Measurements from ENCODE around the gene CDKAL1.
"Not testable (repeated sequence)": the region's sequence is repeated elsewhere in the genome, so short reads cannot be mapped to it uniquely, and the experiment has no call there.

The CDKAL1 gene

GRCh38 chr6:21159465-21159864 lies 625.2 kb downstream of the CDKAL1 start:
- no peak for DNase-seq

DNA sequence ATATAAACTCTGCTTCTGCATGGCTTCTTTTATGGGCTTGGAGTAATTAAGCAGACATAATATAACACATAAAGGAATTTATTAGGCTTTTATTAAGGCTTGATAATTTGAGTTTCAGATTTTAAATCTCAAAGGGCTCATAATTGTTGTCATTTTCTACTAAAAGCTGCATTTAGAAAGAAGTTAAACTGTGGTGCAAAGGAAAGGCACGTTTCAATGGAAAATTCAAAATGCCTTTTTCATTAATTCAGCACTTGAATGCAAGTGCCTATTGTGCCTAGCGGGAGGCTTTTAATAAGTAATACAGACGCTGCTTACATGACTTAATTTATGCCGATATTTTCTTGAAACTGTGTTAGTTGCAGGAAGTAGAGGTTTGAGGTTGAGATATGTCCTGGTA lies 627.5 kb downstream of the CDKAL1 start:
- DNase-seq, result no peak

DNA sequence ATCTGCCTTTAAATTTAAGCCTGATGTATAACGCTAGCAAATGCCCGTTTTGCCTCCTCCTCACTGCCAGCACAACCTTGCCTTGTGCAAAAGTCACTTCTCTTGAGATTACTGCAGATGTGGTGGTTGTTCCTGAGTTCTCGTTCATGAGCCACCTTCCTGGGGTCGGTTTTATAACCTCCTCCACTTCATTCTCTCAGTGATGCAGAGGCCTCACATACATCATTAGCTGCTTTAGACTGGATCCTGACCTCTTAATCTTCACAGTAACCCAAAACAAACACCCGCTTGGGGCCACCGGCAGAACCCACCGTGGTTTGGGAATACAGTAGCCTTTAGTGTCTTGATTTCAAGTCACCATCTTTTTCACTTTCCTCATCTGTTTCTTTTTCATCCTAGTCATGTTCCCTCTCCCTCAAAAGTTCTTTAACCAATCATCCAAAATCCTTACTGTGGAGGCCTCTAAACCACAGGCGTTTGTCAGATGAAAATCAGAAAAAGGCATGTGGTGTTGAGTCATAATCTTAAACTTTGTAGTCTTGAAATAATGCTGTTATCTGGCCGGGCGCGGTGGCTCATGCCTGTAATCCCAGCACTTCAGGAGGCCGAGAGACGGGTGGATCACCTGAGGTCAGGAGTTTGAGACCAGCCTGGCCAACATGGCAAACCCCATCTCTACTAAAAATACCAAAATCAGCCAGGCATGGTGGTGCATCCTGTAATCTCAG lies 629.0 kb downstream of the CDKAL1 start:
- peak; percentile 26 for DNase-seq

DNA sequence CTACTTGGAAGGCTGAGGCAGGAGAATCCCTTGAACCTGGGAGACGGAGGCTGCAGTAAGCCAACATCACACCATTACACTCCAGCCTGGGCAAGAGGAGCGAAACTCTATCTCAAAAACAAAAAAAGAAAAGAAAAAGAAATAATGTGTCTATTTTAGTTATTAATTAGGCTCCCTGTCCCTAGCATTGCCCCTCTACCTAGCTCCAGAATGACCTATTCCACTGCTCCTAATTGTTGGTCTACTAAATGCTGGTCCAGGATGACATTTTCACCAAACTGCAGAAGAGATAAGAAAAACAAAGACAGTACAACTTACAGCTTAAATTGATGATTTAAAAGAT lies 629.6 kb downstream of the CDKAL1 start:
- DNase-seq, result no peak

- no peak for DNase-seq
Observed at GRCh38 chr6:21164768-21165326, 630.6 kb downstream of the CDKAL1 start.

GRCh38 chr6:21166754-21167153 lies 632.5 kb downstream of the CDKAL1 start:
- no peak for DNase-seq

DNA sequence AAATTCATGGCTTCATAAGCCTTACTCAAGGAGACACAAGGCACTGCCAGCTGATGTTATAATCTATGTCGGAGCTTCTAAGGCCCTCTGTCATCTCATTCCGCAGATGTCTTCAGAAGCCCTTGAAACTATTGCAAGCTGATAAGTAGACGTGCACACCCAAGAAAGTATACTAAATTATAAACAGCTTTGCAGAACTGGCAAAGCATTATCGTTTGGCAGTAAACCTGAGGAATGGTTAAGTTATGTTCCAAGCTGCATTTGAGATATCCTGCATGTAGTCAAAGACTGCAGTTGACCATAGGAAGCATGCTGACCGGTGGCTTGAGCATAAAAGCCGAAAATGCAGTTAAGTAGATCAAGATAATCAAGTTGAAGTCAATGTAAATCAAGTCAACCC lies 633.5 kb downstream of the CDKAL1 start:
- DNase-seq, result no peak

GRCh38 chr6:21171801-21172200 lies 637.5 kb downstream of the CDKAL1 start:
- DNase-seq, result no peak

DNA sequence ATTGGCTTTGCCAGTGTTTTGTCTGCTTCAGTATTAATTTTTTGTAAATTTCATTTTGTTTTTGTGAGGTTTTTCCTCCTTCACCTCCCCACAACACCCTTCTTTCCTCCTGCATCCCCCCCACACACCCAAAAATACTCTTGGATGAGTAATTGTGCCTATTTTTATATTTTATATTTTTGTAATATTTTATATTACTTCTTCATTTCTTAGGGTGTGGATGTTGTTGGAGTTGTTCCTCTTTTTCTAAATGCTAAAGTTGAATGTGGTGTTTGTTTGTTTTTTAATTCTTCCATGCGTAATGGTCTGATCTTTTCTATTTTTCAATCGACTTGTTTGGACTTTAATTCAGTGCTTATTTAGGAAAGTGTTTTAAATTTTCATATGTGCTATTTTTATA lies 638.8 kb downstream of the CDKAL1 start:
- DNase-seq, result no peak

DNA sequence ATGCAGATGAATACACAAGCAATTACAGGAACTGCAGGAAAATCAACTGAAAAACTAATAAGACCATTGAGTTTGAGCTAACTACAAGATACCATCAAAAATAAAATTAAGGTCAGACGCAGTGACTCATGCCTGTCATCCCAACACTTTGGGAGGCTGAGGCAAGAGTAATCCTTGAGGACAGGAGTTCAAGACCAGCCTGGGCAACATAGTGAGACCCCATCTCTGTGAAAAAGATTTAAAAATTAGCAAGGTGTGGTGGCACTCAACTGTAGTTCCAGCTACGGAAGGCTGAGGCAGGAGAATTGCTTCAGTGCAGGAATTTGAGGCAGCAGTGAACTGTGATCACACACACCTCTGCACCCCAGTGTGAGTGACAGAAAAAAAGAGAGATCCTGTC lies 639.4 kb downstream of the CDKAL1 start:
- no peak for DNase-seq

DNA sequence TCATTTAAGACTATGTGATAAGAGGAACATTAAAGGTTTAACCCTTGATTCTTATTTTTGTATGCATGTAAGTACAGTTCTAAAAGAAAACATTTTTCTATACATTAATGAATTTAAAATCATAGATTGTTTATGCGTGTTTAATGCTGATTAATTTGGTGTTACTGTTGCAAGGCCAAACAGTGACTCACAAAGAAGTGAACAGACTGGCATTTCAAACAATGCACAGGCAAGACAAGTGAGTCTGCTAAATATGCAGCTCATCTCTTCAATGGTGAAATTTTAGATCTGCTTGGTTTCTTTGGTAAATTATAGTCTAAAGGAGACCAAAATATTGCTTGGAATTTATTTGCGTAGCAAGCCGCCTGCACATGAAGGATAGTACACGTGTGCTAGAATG lies 641.9 kb downstream of the CDKAL1 start:
- no peak for DNase-seq

- DNase-seq, result no peak
Observed at GRCh38 chr6:21180155-21180554, 645.9 kb downstream of the CDKAL1 start.

DNA sequence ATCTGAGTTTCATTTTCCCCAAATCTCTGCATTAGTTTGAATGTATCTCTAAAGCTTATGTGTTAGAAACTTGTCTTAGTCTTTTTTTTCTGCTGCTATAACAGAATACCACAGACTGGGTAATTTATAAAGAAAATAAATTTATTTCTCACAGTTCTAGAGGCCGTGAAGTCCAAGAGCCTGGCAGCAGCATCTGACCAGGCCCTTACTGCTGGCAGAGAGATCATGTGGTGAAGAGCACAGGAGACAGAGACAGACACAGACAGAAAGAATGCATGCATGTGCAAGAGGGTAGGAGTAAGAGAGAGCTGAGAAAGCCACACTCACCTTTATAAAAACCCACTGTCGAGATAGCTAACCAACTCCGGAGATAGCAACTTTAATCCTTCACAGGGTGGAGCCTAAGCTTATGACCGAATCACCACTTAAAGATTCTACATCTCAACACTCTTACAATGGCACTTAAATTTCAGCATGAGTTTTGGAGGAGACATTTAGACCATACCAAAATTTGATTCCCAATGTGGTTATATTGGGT lies 646.6 kb downstream of the CDKAL1 start:
- DNase-seq, result no peak

DNA sequence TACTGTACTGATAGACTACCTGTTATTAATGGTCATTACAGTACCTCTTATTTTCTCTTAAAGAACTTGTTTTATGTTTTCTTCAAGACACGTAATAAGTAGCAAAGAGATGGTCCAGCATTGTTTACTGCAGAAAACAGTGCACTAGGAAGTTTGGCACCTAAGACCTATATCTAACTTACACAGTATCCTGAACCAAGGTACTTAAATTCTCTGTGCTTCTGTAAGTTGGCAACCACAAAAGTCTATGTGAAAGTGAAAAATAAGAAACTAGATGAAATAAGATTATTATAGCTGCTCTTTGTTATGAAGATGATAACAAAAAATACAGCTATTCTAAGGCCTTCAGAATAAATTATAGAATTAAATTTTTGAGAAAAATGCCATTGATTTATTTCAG lies 647.6 kb downstream of the CDKAL1 start:
- DNase-seq, result no peak

DNA sequence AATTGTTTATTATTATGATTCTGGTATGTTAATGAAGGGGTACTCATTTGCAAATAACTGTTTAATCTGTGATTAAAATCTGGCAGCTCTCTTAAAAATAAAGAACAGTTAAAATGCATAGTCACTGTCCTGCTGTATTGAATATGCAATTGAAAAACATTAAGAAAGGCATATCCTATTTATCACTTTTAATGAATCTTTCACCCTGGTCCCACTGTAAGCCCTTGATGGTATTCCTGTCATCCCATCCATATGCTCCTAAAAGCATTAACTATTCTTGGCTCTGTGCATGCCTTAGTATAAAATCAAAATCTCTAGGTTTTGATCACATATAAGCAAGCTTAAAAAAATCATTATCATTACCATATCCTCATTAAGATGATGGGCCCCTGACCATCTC lies 648.3 kb downstream of the CDKAL1 start:
- DNase-seq, result no peak

DNA sequence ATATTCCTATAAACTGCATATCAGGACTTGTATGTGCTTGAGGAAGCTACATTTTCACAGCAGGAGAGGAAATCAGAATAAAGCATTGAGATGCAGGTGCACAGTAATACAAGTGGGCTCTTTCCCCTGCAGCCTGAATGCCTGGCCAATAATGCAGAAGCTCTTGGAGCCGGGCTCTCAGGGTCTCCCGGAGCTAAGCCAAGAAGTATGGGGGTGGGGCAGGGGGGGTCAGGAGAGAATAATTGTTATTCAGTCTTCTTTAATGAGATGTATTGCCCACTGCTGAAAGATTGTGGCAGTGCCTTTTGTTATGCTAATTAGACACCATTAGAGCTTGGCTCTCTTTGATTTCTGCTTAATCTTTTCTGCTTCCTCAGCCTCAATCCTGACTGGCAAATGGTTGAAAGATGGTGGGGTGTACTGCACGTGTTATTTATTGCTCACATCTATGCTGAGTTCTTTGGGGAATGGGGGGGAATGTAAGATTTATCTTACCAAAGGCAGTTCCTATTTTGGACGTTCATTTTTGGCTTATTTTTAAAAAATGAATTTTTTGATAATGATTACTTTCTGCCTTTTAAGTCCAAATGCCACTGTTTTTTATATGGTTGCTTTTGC lies 651.7 kb downstream of the CDKAL1 start:
- no peak for DNase-seq

- no peak for DNase-seq
Observed at GRCh38 chr6:21186479-21187055, 652.3 kb downstream of the CDKAL1 start.

DNA sequence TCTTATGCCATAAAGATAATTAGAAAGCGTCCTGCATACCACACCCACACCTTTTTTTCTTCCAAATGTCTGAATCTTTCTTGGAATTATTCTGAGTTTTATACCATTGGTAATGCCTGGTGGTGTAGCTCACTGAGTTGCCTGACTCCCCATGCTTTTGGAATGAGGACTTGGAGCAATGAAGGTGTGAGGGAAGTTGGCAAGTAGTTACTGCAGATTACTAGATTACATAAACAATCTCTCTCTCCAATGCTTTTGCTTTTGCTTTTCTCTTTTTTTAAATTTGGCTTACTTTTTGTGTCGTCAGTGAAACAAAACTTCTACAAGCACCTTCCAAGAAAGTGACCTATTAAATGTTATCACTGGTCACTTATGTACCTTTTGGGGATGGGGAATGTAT lies 653.2 kb downstream of the CDKAL1 start:
- no peak for DNase-seq

GRCh38 chr6:21188505-21189223 lies 654.4 kb downstream of the CDKAL1 start:
- DNase-seq, result no peak

- no peak for DNase-seq
Observed at GRCh38 chr6:21189759-21190158, 655.5 kb downstream of the CDKAL1 start.

GRCh38 chr6:21190701-21191100 lies 656.4 kb downstream of the CDKAL1 start:
- DNase-seq, result no peak

DNA sequence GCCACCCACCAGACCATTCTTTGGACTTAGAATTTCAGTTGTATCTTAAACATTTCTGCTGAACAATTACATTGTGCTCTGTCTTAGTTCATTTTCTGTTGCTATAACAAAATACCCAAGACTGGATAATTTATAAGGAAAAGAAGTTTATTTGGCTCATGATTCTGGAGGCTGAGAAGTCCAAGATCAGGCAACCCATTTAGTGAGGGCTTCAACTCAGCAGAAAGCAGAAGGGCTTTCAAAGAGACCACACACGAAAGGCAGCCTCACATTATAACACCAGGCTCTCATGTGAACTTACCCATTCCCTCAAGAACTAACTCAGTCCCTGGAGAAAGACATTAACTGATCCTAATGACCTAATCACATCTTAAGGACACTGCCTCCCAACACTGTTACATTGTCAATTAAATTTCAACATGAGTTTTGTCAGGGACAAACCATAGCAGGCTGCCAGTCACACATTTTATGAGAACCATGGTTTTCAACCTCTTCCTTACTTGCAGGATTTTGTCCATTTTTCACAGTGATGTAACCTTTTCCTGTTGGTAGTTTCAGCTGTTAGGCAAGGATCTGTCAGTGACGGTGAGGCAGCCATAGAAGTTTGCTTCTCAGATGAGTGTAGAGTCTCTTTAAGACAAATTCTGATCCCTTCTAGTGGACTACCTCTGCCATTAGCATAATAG lies 659.7 kb downstream of the CDKAL1 start:
- DNase-seq, result no peak

DNA sequence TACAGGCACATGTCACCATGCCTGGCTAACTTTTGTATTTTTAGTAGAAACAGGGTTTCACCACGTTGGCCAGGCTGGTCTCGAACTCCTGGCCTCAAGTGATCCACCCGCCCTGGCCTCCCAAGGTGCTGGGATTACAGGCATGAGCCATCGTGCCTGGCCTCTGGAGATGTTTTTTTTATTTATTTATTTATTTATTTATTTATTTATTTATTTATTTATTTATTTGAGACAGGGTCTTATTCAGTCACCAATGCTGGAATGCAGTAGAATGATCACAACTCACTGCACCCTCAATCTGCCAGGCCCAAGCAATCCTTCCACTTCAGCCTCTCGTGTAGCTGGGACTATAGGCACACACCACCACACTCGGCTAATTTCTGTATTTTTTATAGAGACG lies 661.0 kb downstream of the CDKAL1 start:
- not testable (repeated sequence) for DNase-seq

Data from amniotic stem cell (primary cell).